Upper lobe of left lung (tissue), 4 donors: Measurements from ENCODE around the gene KIF5A.

Source experiments
- CTCF ChIP-seq, 6 experiments: fragments of 450-650 bp in 4 of 6; fragments of 200-600 bp in 2 of 6; sonication (generic) in 2 of 6; IDR thresholded peaks; one replicate each; pipeline ENCODE4 v1.5.1; 2016 to 2019; ENCODE audit warnings: antibody characterized with exemption in 6 of 6
- POLR2A ChIP-seq, 4 donors: fragments of 450-650 bp; IDR thresholded peaks; one replicate each; pipeline ENCODE4 v1.5.1; 2016 to 2017; ENCODE audit warnings: antibody characterized with exemption in 4 of 4, mild to moderate bottlenecking in 2 of 4
- POLR2AphosphoS5 ChIP-seq, 2 donors: sonication (generic); formaldehyde crosslinking; IDR thresholded peaks; one replicate each; pipeline ENCODE4 v1.5.1; 2017; ENCODE audit warnings: antibody characterized with exemption in 2 of 2

DNA sequence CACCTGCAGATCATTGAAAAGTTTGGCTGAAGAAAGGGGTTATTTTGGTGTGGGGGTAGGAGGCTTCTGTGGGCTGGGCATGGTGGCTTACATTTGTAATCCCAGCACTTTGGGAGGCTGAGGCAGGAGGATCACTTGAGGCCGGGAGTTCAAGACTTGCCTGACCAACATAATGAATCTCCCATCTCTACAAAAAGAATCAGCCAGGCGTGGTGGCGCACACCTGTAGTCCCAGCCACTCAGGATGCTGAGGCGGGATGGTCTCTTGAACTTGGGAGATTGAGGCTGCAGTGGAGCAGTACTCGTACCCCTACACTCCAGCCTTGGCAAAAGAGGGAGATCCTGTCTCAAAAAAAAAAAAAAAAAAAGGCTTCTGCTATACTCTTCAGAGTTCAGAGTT, 36.6 kb upstream of the KIF5A start:
- TF ChIP-seq CTCF (IDR thresholded peaks at IDR 0.05): no peak
- TF ChIP-seq POLR2AphosphoS5 (IDR thresholded peaks at IDR 0.05): no peak
- TF ChIP-seq POLR2A (IDR thresholded peaks at IDR 0.05): no peak
